ENCODE data around the gene LRRC40.

Gene LRRC40

DNA sequence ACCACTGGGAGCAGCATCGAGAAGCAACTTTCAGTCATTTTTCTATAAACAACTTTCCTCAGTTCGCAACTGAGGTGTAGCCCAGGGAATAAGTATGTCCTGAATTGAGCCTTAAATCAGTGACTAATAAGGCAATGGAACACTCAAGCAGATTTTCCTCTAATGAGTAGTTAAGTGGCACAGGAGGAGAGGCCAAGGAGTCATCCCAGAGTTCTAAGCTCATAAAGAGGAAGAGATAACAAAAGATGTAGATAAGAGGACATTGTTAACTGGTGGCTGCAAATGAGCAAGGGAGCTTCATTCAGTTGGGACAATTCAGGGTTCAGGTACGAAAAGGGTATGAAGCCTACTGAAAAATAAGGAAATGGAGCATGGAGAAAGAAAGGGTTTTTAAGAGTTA lies 64.5 kb downstream of the LRRC40 start:
- Histone ChIP-seq H3K4me3 (no peak overlapping the region), H3K27ac (peak overlapping the region in 1 of 21 experiments; percentile 33)

GRCh38 chr1:70140343-70140742 lies 65.0 kb downstream of the LRRC40 start:
- H3K4me3 ChIP-seq, result no peak overlapping the region
- H3K27ac ChIP-seq, result peak overlapping the region in 1 of 21 experiments; percentile 33

GRCh38 chr1:70134148-70134547 lies 71.2 kb downstream of the LRRC40 start:
- no peak overlapping the region for H3K4me3 ChIP-seq
- peak overlapping the region in 2 of 21 experiments; percentile 2 to 46 for H3K27ac ChIP-seq

DNA sequence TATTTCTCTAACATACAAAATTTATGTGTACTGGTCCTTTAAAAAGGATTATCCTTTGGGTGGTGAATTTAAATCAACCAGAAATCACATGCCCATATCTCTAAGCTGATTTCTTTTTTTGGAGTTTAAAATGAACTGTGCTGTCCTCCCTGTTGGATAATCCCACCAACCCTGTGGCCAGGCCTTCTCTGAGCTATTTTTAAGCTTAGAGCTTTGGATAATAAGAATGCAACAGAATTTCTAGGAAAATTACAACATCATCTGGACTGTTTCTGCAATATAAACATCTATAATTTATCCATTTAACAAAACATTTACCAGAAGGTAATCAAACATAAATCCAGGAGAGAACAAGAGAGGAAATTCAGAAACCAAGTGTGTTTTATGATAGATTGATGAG lies 88.3 kb downstream of the LRRC40 start:
- Histone ChIP-seq H3K27ac (no peak overlapping the region), H3K4me3 (no peak overlapping the region)

DNA sequence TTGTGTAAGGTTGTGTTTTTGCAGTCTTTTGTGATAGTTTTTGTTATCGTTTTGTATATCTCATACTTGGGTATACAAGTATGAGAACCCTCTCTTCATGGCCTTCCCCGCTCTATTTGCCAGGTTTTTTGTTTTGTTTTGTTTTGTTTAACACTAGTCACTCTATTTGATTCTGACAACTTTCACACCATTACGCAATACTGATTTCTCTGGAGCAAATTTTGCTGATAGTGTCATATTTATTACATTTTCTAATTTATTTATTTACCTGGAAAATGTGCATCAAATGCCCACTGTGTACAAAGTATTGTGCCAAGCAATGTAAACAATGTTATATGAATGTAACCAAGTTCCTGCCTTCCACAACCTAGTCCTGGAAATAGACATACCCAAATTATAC lies 90.1 kb downstream of the LRRC40 start:
- H3K27ac ChIP-seq, result no peak overlapping the region
- H3K4me3 ChIP-seq, result no peak overlapping the region

- Histone ChIP-seq H3K4me3 (no peak overlapping the region), H3K27ac (no peak overlapping the region)
Measured at GRCh38 chr1:70112838-70113237, 92.5 kb downstream of the LRRC40 start.

DNA sequence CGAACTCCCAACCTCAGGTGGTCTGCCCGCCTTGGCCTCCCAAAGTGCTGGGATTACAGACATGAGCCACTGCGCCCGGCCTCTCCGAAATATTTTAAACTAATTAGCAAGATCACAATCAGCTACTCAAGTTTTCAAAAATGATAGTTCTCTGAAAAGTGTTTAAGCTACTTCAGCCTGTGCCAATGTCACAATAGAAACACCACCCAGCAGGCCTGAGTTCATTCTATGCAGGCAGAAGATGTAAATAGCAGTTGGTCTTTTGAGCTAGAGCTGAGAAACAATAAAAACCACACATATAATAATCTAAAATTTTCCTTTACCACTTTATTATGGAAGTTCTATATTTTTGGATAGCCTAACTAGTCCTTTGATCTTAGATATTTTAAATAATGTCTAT lies 96.1 kb downstream of the LRRC40 start:
- H3K27ac ChIP-seq, result no peak overlapping the region
- H3K4me3 ChIP-seq, result no peak overlapping the region

DNA sequence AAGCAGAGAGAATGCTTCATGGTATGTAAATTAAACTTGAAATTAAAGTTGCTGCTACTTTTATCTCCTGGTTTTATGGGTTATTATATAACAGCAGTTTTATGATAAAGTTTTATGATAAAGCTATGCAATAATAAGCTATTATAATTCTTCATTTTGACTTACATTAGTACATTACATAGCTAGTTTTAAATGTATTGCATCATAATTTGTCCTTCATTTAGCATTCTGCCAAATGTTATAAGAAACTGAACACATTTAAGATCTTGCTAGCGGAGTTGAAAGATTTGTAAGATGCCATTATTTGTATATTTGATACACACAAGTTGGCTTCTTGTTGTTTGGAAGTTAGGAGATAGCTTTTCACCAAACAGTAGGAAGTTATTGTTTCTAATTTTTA lies 101.6 kb downstream of the LRRC40 start:
- H3K27ac ChIP-seq, result no peak overlapping the region
- H3K4me3 ChIP-seq, result no peak overlapping the region

DNA sequence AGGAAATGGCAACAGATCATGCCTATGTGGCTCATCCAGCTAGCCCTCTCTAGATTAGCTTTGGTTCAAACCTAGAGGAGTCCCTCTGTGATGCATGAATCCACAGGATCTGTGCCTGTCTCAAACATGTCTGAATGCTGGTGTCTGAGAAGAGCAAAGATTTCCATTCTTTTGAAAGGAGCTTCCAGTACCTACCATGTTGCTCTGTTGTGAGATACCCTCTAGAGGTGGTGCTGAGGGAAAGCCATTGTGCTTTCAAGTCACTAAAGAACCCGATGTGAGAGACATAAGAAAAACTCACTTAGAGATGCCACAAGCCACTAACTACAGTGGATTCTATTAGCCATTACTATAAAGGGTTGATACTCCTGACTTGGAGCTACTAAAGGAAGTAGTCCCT lies 103.6 kb downstream of the LRRC40 start:
- no peak overlapping the region for H3K27ac ChIP-seq
- no peak overlapping the region for H3K4me3 ChIP-seq

DNA sequence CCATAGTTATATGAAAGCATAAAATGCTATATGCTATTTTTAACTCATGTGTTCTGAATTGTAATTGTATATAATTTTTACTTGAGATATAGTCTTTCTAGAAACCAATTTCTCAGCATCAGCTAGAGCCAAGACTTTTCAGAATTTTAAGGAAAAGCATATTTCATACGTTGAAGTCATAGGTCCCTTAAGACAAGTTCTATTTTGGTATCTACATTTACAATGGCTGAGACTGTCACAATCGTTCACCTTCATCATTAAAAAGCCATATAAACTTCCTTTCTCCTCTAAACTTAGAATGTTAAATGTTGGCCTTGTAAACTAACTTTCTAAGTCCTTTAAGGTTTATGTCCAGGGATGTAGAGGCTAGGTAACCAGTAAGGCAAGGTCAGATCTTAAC lies 104.1 kb downstream of the LRRC40 start:
- no peak overlapping the region for H3K4me3 ChIP-seq

More for the DNA sequence above, 104.1 kb downstream of the LRRC40 start:
- H3K27ac ChIP-seq, result no peak overlapping the region
